HUES6 (cell line): ENCODE measurements around the gene CDK5RAP1.
"Not testable (repeated sequence)": the region's sequence is repeated elsewhere in the genome, so short reads cannot be mapped to it uniquely, and the experiment has no call there.

Source experiments
- H3K27ac ChIP-seq: 2 replicates; pipeline ENCODE4 v1.7.0; 2013; ENCODE audit warnings: low read depth, mild to moderate bottlenecking, low read length, inconsistent platforms
- H3K27me3 ChIP-seq: 2 replicates; pipeline ENCODE4 v1.6.1; 2013; ENCODE audit warnings: low read length; ENCODE audit not compliant: control insufficient read depth, insufficient read depth
- H3K36me3 ChIP-seq: 2 replicates; pipeline ENCODE4 v1.6.1; 2013; ENCODE audit warnings: low read length; ENCODE audit not compliant: control insufficient read depth, insufficient read depth
- H3K4me1 ChIP-seq: 2 replicates; pipeline ENCODE4 v1.6.1; 2013; ENCODE audit warnings: low read length; ENCODE audit not compliant: control insufficient read depth, insufficient read depth
- H3K4me3 ChIP-seq: 2 replicates; pipeline ENCODE4 v1.5.1; 2013; ENCODE audit warnings: low read depth, low read length
- H3K9ac ChIP-seq: one replicate; pipeline ENCODE4 v1.6.1; 2013; ENCODE audit warnings: mild to moderate bottlenecking, low read length
- H3K9me3 ChIP-seq: 2 replicates; pipeline ENCODE4 v1.6.1; 2013; ENCODE audit warnings: low read depth, low read length; ENCODE audit not compliant: control insufficient read depth, insufficient read depth

The CDK5RAP1 gene

GRCh38 chr20:33438481-33438880 is 37.2 kb upstream of the CDK5RAP1 start:
- peaks cover 25% of the 10 kb centered on the region for H3K27me3 ChIP-seq
- H3K4me3 ChIP-seq: no peak overlapping the region
- H3K9ac ChIP-seq: no peak overlapping the region
- no peaks in the 10 kb centered on the region for H3K9me3 ChIP-seq
- H3K36me3 ChIP-seq: no peaks in the 10 kb centered on the region
- no peak overlapping the region for H3K27ac ChIP-seq
- peaks cover 7% of the 10 kb centered on the region; the same call in 1 of the 2 replicates for H3K4me1 ChIP-seq

- Histone ChIP-seq H3K9ac (no peak overlapping the region), H3K4me3 (no peak overlapping the region), H3K4me1 (no peaks in the 10 kb centered on the region), H3K27me3 (peaks cover 14% of the 10 kb centered on the region), H3K27ac (no peak overlapping the region), H3K36me3 (no peaks in the 10 kb centered on the region), H3K9me3 (no peaks in the 10 kb centered on the region)
Measured at GRCh38 chr20:33437141-33437911, 36.0 kb upstream of the CDK5RAP1 start.

- Histone ChIP-seq H3K27ac (no peak overlapping the region), H3K9ac (no peak overlapping the region), H3K9me3 (no peaks in the 10 kb centered on the region), H3K27me3 (no peaks in the 10 kb centered on the region), H3K4me1 (no peaks in the 10 kb centered on the region), H3K36me3 (no peaks in the 10 kb centered on the region), H3K4me3 (no peak overlapping the region)
Measured at GRCh38 chr20:33434434-33434833, 33.1 kb upstream of the CDK5RAP1 start.

GRCh38 chr20:33433465-33434234 is 32.3 kb upstream of the CDK5RAP1 start:
- H3K9ac ChIP-seq: no peak overlapping the region
- no peak overlapping the region for H3K4me3 ChIP-seq
- H3K27me3 ChIP-seq: no peaks in the 10 kb centered on the region
- H3K4me1 ChIP-seq: no peaks in the 10 kb centered on the region
- H3K9me3 ChIP-seq: no peaks in the 10 kb centered on the region
- no peaks in the 10 kb centered on the region for H3K36me3 ChIP-seq
- no peak overlapping the region for H3K27ac ChIP-seq

- H3K4me1 ChIP-seq: no peaks in the 10 kb centered on the region
- no peaks in the 10 kb centered on the region for H3K36me3 ChIP-seq
- H3K4me3 ChIP-seq: no peak overlapping the region
- H3K27me3 ChIP-seq: no peaks in the 10 kb centered on the region
- H3K27ac ChIP-seq: no peak overlapping the region
- H3K9me3 ChIP-seq: no peaks in the 10 kb centered on the region
- no peak overlapping the region for H3K9ac ChIP-seq
Measured at GRCh38 chr20:33431797-33432381, 30.6 kb upstream of the CDK5RAP1 start.

- H3K27me3 ChIP-seq, H3K36me3 ChIP-seq, H3K9ac ChIP-seq, H3K4me1 ChIP-seq, H3K27ac ChIP-seq, H3K9me3 ChIP-seq, H3K4me3 ChIP-seq: not testable (repeated sequence)
Measured at GRCh38 chr20:33423875-33424274, 22.6 kb upstream of the CDK5RAP1 start.

GRCh38 chr20:33423141-33423834 is 22.0 kb upstream of the CDK5RAP1 start:
- H3K4me3 ChIP-seq: no peak overlapping the region
- no peaks in the 10 kb centered on the region for H3K9me3 ChIP-seq
- no peaks in the 10 kb centered on the region for H3K36me3 ChIP-seq
- no peaks in the 10 kb centered on the region for H3K27me3 ChIP-seq
- no peak overlapping the region for H3K27ac ChIP-seq
- H3K9ac ChIP-seq: no peak overlapping the region
- H3K4me1 ChIP-seq: no peaks in the 10 kb centered on the region

- no peak overlapping the region for H3K9ac ChIP-seq
- no peaks in the 10 kb centered on the region for H3K4me1 ChIP-seq
- H3K27ac ChIP-seq: no peak overlapping the region
- H3K27me3 ChIP-seq: no peaks in the 10 kb centered on the region
- no peak overlapping the region for H3K4me3 ChIP-seq
- H3K36me3 ChIP-seq: no peaks in the 10 kb centered on the region
- H3K9me3 ChIP-seq: no peaks in the 10 kb centered on the region
Measured at GRCh38 chr20:33419140-33419974, 18.0 kb upstream of the CDK5RAP1 start.

GRCh38 chr20:33418033-33418432 is 16.7 kb upstream of the CDK5RAP1 start:
- no peaks in the 10 kb centered on the region for H3K27me3 ChIP-seq
- no peak overlapping the region for H3K9ac ChIP-seq
- no peak overlapping the region for H3K4me3 ChIP-seq
- no peaks in the 10 kb centered on the region for H3K36me3 ChIP-seq
- no peak overlapping the region for H3K27ac ChIP-seq
- H3K4me1 ChIP-seq: no peaks in the 10 kb centered on the region
- H3K9me3 ChIP-seq: no peaks in the 10 kb centered on the region

- Histone ChIP-seq H3K27me3 (no peaks in the 10 kb centered on the region), H3K4me3 (no peak overlapping the region), H3K27ac (no peak overlapping the region), H3K9ac (no peak overlapping the region), H3K36me3 (no peaks in the 10 kb centered on the region), H3K9me3 (no peaks in the 10 kb centered on the region), H3K4me1 (no peaks in the 10 kb centered on the region)
Measured at GRCh38 chr20:33415948-33416347, 14.6 kb upstream of the CDK5RAP1 start.
